ENCODE data around the gene TMEM9B.

Gene TMEM9B

GRCh38 chr11:8934742-8935488 lies 29.3 kb downstream of the TMEM9B start:
- no peak for TF ChIP-seq ZFX (IDR thresholded peaks at IDR 0.05)
- no peak for TF ChIP-seq CTCF (conservative IDR thresholded peaks at IDR 0.05)
- H3K27ac ChIP-seq = no peak overlapping the region

- TF ChIP-seq ZFX (IDR thresholded peaks at IDR 0.05) = no peak
- no peak for TF ChIP-seq CTCF (conservative IDR thresholded peaks at IDR 0.05)
- no peak overlapping the region for H3K27ac ChIP-seq
These were observed 30.3 kb downstream of the TMEM9B start for GRCh38 chr11:8933931-8934330.

GRCh38 chr11:8932564-8933180 lies 31.6 kb downstream of the TMEM9B start, which contains the start of gene C11orf16:
C11orf16 (minus strand) TSS chr11:8932947; CDS start chr11:8932308, 639 bp downstream.
- no peak within 1 kb of the TSS for H3K27ac ChIP-seq
- TF ChIP-seq CTCF (conservative IDR thresholded peaks at IDR 0.05) (no peak), ZFX (IDR thresholded peaks at IDR 0.05) (no peak)

- no peak overlapping the region for H3K27ac ChIP-seq
- TF ChIP-seq ZFX (IDR thresholded peaks at IDR 0.05) (no peak), CTCF (conservative IDR thresholded peaks at IDR 0.05) (no peak)
These were observed 33.6 kb downstream of the TMEM9B start for GRCh38 chr11:8930456-8931175.

GRCh38 chr11:8928981-8929615 lies 35.1 kb downstream of the TMEM9B start:
- TF ChIP-seq CTCF (conservative IDR thresholded peaks at IDR 0.05) (no peak), ZFX (IDR thresholded peaks at IDR 0.05) (no peak)
- H3K27ac ChIP-seq = no peak overlapping the region

GRCh38 chr11:8928205-8928604 lies 36.0 kb downstream of the TMEM9B start:
- H3K27ac ChIP-seq = no peak overlapping the region
- TF ChIP-seq ZFX (IDR thresholded peaks at IDR 0.05) = no peak
- no peak for TF ChIP-seq CTCF (conservative IDR thresholded peaks at IDR 0.05)
